GM04503 (cell line): ENCODE measurements around the gene CTSE.
"Not testable (repeated sequence)": the region's sequence is repeated elsewhere in the genome, so short reads cannot be mapped to it uniquely, and the experiment has no call there.

ENCODE experiments used
- DNase-seq: peaks from one replicate; pipeline ENCODE4 v3.0.0-alpha.2; 2012; ENCODE audit warnings: low read depth

CTSE gene

DNA sequence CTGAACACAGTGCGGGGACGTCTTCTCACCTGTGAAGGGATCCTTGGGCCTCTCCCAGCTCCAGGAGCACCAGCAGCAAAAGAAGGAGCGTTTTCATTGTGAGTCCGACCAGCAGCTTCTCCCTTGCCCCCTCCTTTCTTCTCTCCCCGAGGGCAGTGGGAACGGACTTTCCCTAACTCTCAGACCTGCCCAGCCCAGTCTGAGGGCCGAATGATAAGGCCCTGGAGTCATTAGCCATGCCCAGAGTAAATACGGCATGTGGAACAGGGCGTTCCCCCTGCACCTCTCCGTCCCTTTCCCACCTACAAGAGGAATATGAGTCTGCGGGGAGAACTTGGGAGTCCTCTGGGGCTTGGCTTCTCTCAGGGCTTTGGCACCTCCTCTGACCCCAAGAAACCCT lies at the start of gene CTSE:
Gene CTSE, minus strand, starts transcription at position 201 of the 400 bp plus-strand sequence. Its CDS starts 104 bp downstream, at position 97.
- no peak for DNase-seq

DNA sequence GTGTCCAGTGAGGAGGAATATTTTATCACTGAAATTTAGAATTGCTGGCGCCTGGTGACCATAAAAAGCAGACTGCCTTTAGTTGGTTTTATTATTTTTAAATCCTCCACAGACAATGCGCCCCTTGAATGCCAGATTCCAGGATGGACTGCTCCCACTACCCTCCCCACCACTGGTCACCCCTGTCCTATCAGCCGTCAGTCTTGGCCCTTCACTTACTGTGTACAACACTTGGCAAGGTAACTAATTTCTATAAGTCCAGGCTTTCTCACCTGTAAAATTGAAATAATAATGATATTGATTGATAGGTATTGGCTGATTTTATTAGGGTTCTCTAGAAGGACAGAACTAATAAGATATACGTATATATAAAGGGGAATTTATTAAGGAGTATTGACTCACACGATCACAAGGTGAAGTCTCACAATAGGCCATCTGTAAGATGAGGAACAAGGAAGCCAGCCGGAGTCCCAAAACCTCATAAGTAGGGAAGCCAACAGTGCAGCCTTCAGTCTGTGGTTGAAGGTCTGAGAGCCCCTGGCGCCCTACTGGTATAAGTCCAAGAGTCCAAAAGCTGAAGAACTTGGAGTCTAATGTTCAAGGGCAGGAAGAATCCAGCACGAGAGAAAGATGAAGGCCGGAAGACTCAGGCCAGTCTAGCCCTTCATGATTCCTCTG lies 47.1 kb upstream of the CTSE start:
- DNase-seq: no peak

DNA sequence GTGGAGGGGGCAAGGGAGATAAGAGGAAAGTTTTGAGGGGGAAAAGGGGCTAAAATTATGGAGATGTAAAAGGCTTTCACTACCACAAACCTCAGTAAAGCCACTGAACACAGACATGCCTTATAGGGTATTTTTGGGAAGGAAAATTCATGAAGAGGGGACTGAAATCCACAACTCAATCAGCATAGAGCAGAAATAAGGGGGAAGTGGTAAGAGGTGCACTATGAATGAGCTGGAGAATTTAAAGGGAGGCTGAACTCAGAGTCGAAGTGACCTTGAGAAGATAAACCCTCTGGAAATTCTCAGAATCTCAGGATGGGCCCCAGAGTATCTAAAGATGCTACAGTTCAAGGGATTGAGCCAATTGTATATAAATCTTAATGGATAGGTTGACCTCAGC lies 44.6 kb upstream of the CTSE start:
- DNase-seq: no peak

DNA sequence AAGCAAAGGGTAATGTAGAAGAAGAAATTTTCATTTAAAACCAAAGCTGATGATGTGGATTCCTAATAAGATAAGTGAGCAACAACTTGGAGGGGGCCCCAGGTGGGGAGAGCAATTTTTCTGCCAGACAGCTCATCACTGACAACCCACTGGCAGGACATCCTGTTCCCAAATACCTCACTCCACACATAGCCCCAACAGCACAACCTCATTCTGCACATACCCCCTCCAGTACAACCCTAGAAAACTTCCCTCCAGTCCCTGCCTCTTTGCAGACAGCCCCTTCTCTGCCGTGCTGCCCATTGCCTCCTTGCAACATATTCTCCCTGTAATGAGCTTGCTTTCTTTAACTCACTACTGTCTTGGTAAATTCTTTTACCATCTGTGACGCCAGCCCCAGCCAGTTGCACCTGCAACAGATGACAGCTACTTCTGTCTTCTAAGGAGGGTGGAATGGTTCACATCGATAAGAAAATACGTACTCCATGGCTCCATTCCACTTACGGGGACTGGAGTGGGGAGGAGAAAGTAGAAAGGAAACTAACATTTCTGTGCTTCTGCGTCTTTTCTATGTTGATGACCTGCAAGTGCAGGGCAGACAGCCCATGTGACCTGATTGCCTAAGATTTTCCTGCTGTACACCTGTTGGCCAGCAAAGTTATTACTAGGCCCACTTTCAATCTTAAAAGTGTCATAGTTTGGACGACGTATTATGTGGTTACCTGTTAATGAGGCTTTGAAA lies 44.0 kb upstream of the CTSE start:
- DNase-seq: no peak

DNA sequence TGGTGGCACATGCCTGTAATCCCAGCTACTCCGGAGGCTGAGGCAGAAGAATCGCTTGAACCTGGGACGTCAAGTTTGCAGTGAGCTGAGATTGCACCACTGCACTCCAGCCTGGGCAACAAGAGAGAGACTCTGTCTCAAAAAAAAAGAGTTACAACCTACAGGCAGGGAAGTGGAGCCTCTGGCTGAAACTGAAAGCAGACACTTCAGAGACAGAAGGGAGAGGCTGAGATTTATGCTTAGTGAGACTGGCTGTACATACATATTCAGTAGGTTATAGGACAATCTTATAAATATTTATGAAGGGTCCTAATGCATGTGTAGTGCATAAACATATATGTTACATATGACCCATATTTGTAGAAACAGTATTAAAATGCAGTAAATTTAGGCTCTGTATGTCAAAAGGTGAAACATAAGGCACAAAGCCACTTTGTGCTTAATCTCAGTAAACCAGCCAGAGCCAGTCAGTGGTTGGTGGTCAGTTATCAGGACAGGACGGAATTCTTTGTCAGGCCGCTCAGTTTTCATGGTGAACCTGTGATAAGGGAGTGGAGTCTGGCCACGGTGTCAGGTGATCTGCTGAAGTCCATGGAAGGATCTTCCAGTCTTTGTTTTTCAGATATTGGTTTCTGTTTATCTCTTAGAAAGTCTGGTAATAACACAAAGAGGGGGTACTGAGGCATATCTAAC lies 42.9 kb upstream of the CTSE start:
- no peak for DNase-seq

DNA sequence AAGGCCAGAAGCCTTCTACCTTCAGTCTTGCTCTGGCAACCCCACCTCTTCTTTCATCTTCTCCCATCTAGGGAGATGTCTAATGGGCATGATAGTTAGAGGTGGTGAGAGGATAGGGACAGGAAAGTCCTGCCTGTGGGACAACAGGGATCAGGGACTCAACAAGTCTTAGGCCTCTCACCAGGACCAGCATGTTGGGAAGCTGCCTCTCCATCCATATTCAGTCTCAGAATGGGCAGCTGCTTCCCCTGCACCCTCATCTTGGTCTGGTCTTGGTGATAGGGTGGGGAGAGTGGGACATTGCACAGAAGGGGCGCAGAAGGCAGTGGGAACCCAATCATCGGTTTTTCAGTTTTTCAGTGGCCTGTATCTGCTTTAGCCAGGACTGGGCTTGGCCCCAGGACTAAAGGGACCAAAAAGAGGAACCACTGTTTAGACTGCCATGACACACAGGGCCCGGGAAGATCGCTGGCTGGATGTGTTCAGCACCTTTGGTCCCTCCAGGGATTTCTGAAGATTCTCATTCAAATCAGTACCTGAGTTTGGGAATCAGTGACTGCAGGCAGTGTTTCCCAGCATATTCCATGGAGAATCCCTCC lies 42.0 kb upstream of the CTSE start:
- no peak for DNase-seq

DNA sequence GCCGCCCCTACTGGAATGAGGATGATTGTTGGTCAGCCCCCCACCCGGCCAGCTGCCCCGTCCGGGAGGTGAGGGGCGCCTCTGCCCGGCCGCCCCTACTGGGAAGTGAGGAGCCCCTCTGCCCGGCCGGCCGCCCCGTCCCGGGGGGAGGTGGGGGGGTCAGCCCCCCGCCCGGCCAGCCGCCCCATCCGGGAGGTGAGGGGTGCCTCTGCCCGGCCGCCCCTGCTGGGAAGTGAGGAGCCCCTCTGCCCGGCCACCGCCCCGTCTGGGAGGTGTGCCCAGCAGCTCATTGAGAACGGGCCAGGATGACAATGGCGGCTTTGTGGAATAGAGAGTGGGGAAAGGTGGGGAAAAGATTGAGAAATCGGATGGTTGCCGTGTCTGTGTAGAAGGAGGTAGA lies 40.8 kb upstream of the CTSE start:
- not testable (repeated sequence) for DNase-seq

DNA sequence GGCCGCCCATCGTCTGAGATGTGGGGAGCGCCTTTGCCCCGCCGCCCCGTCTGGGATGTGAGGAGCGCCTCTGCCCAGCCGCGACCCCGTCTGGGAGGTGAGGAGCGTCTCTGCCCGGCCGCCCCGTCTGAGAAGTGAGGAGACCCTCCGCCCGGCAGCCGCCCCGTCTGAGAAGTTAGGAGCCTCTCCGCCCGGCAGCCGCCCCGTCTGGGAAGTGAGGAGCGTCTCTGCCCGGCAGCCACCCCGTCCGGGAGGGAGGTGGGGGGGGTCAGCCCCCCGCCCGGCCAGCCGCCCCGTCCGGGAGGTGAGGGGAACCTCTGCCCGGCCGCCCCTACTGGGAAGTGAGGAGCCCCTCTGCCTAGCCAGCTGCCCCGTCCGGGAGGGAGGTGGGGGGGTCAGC lies 40.3 kb upstream of the CTSE start:
- DNase-seq: not testable (repeated sequence)

DNA sequence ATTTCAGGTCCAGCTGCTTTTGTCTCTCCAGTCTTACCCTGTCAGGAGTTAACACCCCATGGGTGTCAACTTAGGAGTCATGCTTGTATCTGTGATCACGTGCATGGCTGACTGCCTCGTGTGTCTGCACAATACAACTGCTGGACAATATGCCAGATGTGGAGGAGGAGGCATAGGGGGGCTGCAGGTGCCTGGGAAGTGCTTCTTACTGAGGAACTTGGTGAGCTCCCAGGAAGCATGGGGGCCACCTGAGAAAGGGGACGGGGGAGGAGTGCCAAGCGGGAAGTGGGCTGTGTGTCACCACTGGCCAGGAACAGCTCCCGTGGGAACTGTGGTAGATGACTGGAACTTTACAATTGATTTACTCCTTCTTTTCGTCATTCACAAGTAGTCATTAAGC lies 38.8 kb upstream of the CTSE start:
- DNase-seq: no peak

DNA sequence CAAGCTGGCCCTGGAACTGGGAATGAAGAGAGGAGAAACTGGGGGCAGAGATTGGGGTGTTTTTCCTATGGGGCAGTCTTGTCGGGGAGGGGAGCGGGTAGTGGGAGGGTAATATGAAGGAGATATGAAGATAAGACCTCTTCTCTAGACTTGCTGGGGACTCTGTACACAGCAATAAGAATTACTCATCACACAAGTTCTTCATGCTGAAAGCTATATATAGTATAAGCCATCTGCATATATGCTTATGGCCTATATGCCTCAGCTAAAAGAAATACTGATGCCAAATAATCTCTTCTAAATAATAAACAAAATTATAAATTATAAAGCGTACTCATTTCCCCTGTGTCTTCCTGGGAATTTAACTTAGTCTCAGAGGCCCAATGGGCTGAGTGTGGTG lies 37.1 kb upstream of the CTSE start:
- no peak for DNase-seq

DNA sequence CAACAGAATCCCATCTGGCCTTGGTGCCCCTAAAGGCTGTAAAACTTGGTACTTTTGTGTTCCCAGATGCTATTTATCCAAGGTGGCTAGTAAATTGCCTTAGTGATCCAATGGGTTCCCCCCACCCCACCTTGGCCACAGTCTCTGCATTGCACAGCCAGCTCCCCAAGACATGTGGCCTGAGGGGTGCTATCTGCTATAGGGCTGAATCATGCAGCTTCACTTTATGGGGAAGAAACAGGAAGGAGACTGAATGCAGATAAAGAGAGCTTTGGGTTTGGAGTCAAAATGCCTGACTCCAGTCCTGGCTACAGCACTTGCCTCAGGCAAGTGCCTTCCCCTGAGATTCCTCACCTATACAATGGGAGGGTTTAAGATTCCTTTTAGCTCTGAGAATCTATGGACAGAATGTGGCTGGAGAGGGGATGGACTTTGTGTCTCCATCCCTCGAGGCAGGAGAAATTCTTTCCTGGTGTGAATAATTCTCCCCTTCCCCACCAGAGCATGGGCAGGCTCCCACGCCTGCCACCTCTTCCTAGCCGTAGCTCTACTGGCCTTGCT lies 35.7 kb upstream of the CTSE start:
- DNase-seq: no peak

DNA sequence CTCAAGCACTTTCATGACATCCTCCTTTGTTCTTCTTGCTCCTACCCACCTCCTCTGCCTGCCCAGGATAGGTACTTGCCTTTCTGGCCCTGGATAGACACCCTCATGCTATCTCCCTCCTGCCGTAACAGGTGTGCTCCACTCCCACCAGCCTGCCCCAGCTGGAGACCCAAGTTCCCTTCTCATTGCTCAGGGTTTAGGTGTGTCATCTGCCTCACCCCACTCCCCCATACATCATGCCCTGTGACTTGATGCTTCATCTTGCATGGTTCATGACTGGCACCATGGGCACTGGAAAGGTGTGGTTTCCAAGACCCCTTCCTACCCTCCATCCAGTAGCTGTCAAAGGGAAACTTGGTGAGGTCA lies 35.2 kb upstream of the CTSE start:
- no peak for DNase-seq

DNA sequence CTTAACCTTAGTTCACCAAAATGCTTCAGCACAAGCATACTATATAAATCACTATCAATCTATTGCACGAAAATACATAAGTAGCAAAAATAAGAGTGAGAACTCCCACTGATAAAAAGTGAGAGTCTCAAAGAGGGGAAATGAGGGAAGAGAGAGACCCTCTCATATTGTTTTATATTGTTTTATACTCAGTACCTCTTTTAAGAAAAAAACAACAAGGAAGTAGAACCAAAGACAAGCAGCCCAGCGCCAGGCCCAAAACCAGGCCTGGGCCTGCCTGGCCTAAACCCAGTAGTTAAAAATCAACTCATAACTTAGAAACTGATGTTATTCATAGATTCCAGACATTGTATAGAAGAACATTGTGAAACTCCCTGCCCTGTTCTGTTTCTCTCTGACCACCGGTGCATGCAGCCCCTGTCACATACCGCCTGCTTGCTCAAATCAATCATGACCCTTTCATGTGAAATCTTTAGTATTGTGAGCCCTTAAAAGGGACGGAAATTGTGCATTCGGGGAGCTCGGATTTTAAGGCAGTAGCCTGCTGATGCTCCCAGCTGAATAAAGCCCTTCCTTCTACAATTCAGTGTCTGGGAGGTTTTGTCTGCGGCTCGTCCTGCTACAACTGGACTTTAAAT lies 34.7 kb upstream of the CTSE start:
- not testable (repeated sequence) for DNase-seq

DNA sequence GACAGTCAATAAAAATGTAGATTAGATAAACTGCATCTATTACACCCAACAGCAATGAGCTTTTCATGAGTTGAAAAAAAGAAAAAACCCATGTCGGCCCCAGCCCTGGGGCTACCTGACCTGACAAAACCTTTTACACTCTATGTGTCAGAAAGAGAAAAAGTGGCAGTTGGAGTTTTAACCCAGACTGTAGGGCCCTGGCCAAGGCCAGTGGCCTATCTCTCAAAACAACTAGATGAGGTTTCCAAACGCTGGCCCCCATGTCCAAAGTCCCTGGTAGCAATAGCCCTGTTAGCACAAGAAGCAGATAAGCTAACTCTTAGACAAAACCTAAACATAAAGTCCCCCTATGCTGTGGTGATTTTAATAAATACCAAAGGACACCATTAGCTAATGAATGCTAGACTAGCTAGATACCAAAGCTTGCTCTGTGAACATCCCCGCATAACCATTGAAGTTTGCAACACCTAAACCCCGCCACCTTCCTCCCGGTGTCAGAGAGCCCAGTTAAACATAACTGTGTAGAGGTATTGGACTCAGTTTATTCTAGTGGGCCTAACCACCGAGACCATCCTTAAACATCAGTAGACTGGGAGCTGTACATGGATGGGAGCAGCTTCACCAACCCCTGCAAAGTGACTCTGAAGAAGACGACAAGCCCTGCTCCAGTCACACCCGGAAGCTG lies 32.1 kb upstream of the CTSE start:
- not testable (repeated sequence) for DNase-seq

DNA sequence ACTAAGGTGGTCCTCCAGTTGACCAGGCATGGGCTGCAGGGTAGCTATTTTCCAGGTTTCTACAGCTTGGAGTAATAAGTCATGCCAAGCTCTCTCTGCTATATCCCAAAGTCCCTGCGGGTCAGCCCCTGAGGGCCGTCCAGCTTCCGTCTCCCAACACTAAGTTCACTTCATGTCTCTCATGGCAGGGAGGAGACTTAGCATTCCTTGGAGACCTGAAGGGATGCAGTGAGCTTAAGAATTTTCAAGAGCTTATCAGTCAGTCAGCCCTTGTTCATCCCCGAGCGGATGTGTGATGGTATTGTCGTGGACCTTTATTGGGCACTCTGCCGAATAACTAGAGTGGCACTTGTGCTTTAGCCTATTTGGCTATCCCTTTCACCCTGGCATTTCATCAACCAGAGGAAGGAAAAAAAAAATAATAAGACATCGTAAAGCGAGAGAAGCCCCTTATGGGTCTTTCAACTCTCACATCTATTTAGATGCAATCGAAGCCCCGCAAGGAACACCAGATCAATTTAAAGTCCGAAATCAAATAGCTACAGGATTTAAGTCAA lies 31.5 kb upstream of the CTSE start:
- not testable (repeated sequence) for DNase-seq

DNA sequence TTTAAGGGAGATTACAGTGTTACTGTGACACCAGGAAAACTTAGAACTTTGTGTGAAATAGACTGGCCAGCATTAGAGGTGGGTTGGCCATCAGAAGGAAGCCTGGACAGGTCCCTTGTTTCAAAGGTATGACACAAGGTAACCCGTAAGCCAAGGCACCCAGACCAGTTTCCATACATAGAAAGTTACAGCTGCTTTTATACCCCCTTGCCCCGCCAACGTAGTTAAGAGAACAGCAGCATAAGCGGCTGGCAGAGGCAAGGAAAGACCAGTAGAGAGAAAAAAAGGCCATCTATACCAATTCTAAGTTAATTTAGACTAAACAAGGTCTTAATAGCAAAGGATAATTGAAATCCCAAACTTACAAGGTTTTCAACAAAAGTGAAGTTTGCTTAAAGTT lies 29.9 kb upstream of the CTSE start:
- not testable (repeated sequence) for DNase-seq

DNA sequence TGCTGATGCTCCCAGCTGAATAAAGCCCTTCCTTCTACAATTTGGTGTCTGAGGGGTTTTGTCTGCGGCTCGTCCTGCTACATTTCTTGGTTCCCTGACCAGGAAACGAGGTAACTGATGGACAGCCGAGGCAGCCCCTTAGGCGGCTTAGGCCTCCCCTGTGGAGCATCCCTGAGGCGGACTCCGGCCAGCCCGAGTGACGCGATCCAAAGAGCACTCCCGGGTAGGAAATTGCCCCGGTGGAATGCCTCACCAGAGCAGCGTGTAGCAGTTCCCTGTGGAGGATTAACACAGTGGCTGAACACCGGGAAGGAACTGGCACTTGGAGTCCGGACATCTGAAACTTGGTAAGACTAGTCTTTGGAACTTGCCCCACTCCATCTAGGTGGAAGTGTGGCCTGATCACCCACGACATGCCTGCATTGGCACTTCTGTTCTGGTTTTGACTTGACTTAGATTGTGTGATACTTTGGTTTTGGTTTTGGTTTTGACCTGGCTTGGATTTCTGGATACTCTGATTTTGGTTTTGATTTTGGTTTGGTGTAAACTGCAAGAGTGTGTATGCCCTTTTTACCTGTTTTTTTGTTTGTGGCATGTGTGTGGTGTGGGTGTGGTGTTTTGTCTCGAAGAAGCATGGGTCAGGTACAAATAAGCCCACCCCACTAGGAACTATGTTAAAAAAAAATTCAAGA lies 29.4 kb upstream of the CTSE start, which contains the start of gene RHEX:
Gene RHEX, plus strand, starts transcription at position 255 of the 692 bp plus-strand sequence. CDS start 44,656 bp downstream, outside the sequence.
- DNase-seq: not testable (repeated sequence)

DNA sequence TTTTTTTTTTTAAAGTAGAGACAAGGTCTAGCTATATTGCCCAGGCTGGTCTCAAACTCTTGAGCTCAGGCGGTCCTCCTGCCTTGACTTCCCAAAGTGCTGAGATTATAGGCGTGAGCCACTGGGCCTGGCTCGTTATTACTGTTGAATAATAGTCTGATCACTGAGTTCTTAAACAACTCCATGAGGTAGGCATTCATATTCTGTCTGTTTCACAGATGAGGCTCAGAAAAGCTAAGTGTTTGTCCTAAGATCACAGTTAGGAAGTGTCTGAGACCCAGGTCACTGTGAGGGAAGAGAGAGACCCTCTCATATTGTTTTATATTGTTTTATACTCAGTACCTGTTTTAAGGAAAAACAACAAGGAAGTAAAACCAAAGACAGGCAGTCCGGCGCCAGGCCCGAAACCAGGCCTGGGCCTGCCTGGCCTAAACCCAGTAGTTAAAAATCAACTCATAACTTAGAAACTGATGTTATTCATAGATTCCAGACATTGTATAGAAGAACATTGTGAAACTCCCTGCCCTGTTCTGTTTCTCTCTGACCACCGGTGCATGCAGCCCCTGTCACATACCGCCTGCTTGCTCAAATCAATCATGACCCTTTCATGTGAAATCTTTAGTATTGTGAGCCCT lies 28.7 kb upstream of the CTSE start:
- not testable (repeated sequence) for DNase-seq

DNA sequence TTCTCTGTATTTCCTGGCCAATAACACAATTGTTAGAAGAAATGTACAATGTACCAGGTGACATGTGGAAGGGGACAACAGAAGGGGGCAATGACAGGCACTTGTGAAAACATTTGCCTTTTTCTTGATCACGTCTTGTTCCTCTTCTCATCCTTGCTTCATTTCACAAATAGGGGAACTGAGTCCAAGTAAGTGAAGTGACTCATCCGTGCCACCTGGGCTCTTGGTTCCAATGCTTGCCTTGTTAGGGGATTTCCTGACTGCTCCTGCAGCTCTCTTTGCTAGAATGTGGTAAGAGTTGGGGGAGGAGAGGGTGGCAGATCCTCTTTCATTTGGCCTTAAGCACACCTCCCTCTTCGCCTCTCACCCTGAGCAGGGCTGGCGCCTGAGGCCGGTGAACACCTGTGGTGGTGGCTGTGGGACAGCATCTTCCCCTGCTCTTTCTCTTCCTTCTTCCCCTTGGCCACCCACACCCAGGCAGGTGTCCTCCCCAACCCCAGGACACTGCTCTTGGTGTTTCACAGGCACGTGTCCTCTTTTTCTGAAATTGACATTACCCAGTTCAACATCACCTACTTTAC lies 27.1 kb upstream of the CTSE start:
- no peak for DNase-seq
